CD4-positive, alpha-beta T cell treated with Interferon alpha-2 for 1 hour (primary cell): Measurements from ENCODE around the gene PRPF6.
"Not testable (repeated sequence)": the region's sequence is repeated elsewhere in the genome, so short reads cannot be mapped to it uniquely, and the experiment has no call there.

Experiments
- DNase-seq, 2 donors: peaks; one replicate each; pipeline ENCODE4 v3.0.0-alpha.2; 2020 to 2022

The PRPF6 gene

GRCh38 chr20:63946986-63947637 lies 33.8 kb upstream of the PRPF6 start:
- no peak for DNase-seq

GRCh38 chr20:63947638-63948456 lies 33.1 kb upstream of the PRPF6 start:
- DNase-seq, result no peak

GRCh38 chr20:63950701-63951397 lies 30.1 kb upstream of the PRPF6 start:
- DNase-seq, result no peak

- no peak for DNase-seq
Measured at GRCh38 chr20:63951398-63952209, 29.3 kb upstream of the PRPF6 start.

GRCh38 chr20:63952210-63952535 lies 28.8 kb upstream of the PRPF6 start:
- no peak for DNase-seq

GRCh38 chr20:63952769-63953168 lies 28.2 kb upstream of the PRPF6 start:
- DNase-seq, result no peak

GRCh38 chr20:63953764-63954429 lies 27.0 kb upstream of the PRPF6 start:
- no peak for DNase-seq

GRCh38 chr20:63955281-63955826 lies 25.6 kb upstream of the PRPF6 start:
- peak in 1 of 2 donors; percentile 48 for DNase-seq

GRCh38 chr20:63955827-63956663 lies 24.9 kb upstream of the PRPF6 start, which contains the start of gene UCKL1:
UCKL1 (minus strand) TSS chr20:63956416; CDS start chr20:63956372, 44 bp downstream.
- DNase-seq, result peak; percentile 91

- DNase-seq, result no peak
Measured at GRCh38 chr20:63956664-63957003, 24.3 kb upstream of the PRPF6 start.

- DNase-seq, result peak in 1 of 2 donors; percentile 61
Measured at GRCh38 chr20:63957004-63957689, 23.8 kb upstream of the PRPF6 start.

GRCh38 chr20:63957690-63958441 lies 23.1 kb upstream of the PRPF6 start:
- no peak for DNase-seq

GRCh38 chr20:63958471-63958870 lies 22.5 kb upstream of the PRPF6 start:
- no peak for DNase-seq

- no peak for DNase-seq
Measured at GRCh38 chr20:63958964-63959698, 21.8 kb upstream of the PRPF6 start.

GRCh38 chr20:63959699-63960075 lies 21.2 kb upstream of the PRPF6 start:
- no peak for DNase-seq

GRCh38 chr20:63960654-63961621 lies 20.0 kb upstream of the PRPF6 start:
- not testable (repeated sequence) for DNase-seq

GRCh38 chr20:63961664-63962425 lies 19.1 kb upstream of the PRPF6 start:
- no peak for DNase-seq
